OCI-LY3 (cell line): ENCODE data around the gene SPACA4.

Experiments
- H2AFZ ChIP-seq: fragments of 200-600, 300-600 bp; shearing (Covaris generic); 2 replicates; pipeline ENCODE4 v1.6.0; 2014; ENCODE audit warnings: antibody characterized with exemption, low read depth, low read length
- H3K27ac ChIP-seq: fragments of 200-600, 300-600 bp; sonication (generic); 2 replicates; pipeline ENCODE4 v1.5.1; 2014; ENCODE audit warnings: mild to moderate bottlenecking, low read length, moderate library complexity, mixed read lengths
- H3K27me3 ChIP-seq: fragments of 200-600, 300-600 bp; sonication (generic); 2 replicates; pipeline ENCODE4 v1.6.1; 2014; ENCODE audit warnings: low read depth, low read length, mixed read lengths
- H3K36me3 ChIP-seq: fragments of 200-600, 300-600 bp; sonication (generic); replicated peaks from 2 replicates; pipeline ENCODE3; 2014; ENCODE audit warnings: low read depth, low read length, mixed read lengths
- H3K4me1 ChIP-seq: fragments of 300-600, 200-600 bp; sonication (generic); 2 replicates; pipeline ENCODE4 v1.6.1; 2014; ENCODE audit warnings: low read length, mixed read lengths
- H3K4me2 ChIP-seq: fragments of 200-600, 300-600 bp; sonication (generic); 2 replicates; pipeline ENCODE4 v1.6.1; 2014; ENCODE audit warnings: low read length, mixed read lengths
- H3K4me3 ChIP-seq: fragments of 300-600, 200-600 bp; sonication (generic); 2 replicates; pipeline ENCODE4 v1.5.1; 2014; ENCODE audit warnings: antibody characterized with exemption, mild to moderate bottlenecking, low read length, moderate library complexity
- H3K79me2 ChIP-seq: fragments of 300-600, 200-600 bp; shearing (Covaris generic); 2 replicates; pipeline ENCODE4 v1.6.1; 2014; ENCODE audit warnings: mild to moderate bottlenecking, low read length, mixed read lengths
- H3K9ac ChIP-seq: fragments of 300-600, 200-600 bp; shearing (Covaris generic); 2 replicates; pipeline ENCODE4 v1.6.0; 2014; ENCODE audit warnings: mild to moderate bottlenecking, low read length, moderate library complexity
- H3K9me3 ChIP-seq: fragments of 200-600, 300-600 bp; shearing (Covaris generic); 2 replicates; pipeline ENCODE4 v1.6.1; 2014; ENCODE audit warnings: low read length, mixed read lengths; ENCODE audit not compliant: insufficient read depth
- H4K20me1 ChIP-seq: fragments of 200-600, 300-600 bp; sonication (generic); 2 replicates; pipeline ENCODE4 v1.6.1; 2016; ENCODE audit warnings: low read length, mixed read lengths; ENCODE audit not compliant: insufficient read depth
- CTCF ChIP-seq: fragments of 200-600, 300-600 bp; sonication (generic); IDR thresholded peaks from 2 replicates; pipeline ENCODE4 v1.5.1; 2014; ENCODE audit warnings: antibody characterized with exemption, low read length, low read depth
- EZH2phosphoT487 ChIP-seq: fragments of 200-600 bp; shearing (Covaris generic); IDR thresholded peaks from 2 replicates; pipeline ENCODE4 v1.6.1; 2018; ENCODE audit warnings: antibody characterized with exemption, mixed run types, low read depth

Gene SPACA4

GRCh38 chr19:48561412-48561811, 45.1 kb upstream of the SPACA4 start:
- H3K27me3 ChIP-seq: no peaks in the 10 kb centered on the region
- H2AFZ ChIP-seq: no peak overlapping the region
- no peak overlapping the region for H3K27ac ChIP-seq
- no peak overlapping the region for H3K9ac ChIP-seq
- no peaks in the 10 kb centered on the region for H3K4me1 ChIP-seq
- H3K9me3 ChIP-seq: no peaks in the 10 kb centered on the region
- H3K4me2 ChIP-seq: no peak overlapping the region
- H3K4me3 ChIP-seq: no peak overlapping the region
- H3K79me2 ChIP-seq: no peaks in the 10 kb centered on the region
- H3K36me3 ChIP-seq: no peaks in the 10 kb centered on the region
- H4K20me1 ChIP-seq: no peaks in the 10 kb centered on the region
- TF ChIP-seq CTCF (no peak), EZH2phosphoT487 (no peak)

- no peak overlapping the region for H3K27ac ChIP-seq
- H4K20me1 ChIP-seq: no peaks in the 10 kb centered on the region
- no peaks in the 10 kb centered on the region for H3K9me3 ChIP-seq
- no peaks in the 10 kb centered on the region for H3K36me3 ChIP-seq
- H3K4me3 ChIP-seq: no peak overlapping the region
- H3K79me2 ChIP-seq: no peaks in the 10 kb centered on the region
- no peaks in the 10 kb centered on the region for H3K4me1 ChIP-seq
- TF ChIP-seq EZH2phosphoT487: no peak
- no peak for TF ChIP-seq CTCF
- no peak overlapping the region for H3K4me2 ChIP-seq
- H3K9ac ChIP-seq: no peak overlapping the region
- H2AFZ ChIP-seq: no peak overlapping the region
- H3K27me3 ChIP-seq: peaks cover 7% of the 10 kb centered on the region
Measured at GRCh38 chr19:48565090-48565489, 41.5 kb upstream of the SPACA4 start.

GRCh38 chr19:48568345-48568886, 38.1 kb upstream of the SPACA4 start:
- H3K4me2 ChIP-seq: no peak overlapping the region
- H3K36me3 ChIP-seq: no peaks in the 10 kb centered on the region
- no peaks in the 10 kb centered on the region for H3K9me3 ChIP-seq
- no peak overlapping the region for H3K27ac ChIP-seq
- no peaks in the 10 kb centered on the region for H3K4me1 ChIP-seq
- no peaks in the 10 kb centered on the region for H3K79me2 ChIP-seq
- H4K20me1 ChIP-seq: no peaks in the 10 kb centered on the region
- peaks cover 7% of the 10 kb centered on the region for H3K27me3 ChIP-seq
- no peak overlapping the region for H3K9ac ChIP-seq
- no peak overlapping the region for H3K4me3 ChIP-seq
- TF ChIP-seq CTCF: no peak
- no peak overlapping the region for H2AFZ ChIP-seq

- no peaks in the 10 kb centered on the region for H3K36me3 ChIP-seq
- H3K4me1 ChIP-seq: peaks cover 5% of the 10 kb centered on the region
- no peak overlapping the region for H2AFZ ChIP-seq
- TF ChIP-seq CTCF (no peak), EZH2phosphoT487 (no peak)
- H3K9me3 ChIP-seq: no peaks in the 10 kb centered on the region
- H3K79me2 ChIP-seq: no peaks in the 10 kb centered on the region
- no peak overlapping the region for H3K9ac ChIP-seq
- no peak overlapping the region for H3K4me3 ChIP-seq
- no peak overlapping the region for H3K4me2 ChIP-seq
- H4K20me1 ChIP-seq: no peaks in the 10 kb centered on the region
- no peak overlapping the region for H3K27ac ChIP-seq
- peaks cover 7% of the 10 kb centered on the region for H3K27me3 ChIP-seq
Measured at GRCh38 chr19:48569814-48570213, 36.7 kb upstream of the SPACA4 start.
